ENCODE measurements around the gene CCDC3.
"Not testable (repeated sequence)": the region's sequence is repeated elsewhere in the genome, so short reads cannot be mapped to it uniquely, and the experiment has no call there.

Gene CCDC3

GRCh38 chr10:13036841-13037240, 35.3 kb upstream of the CCDC3 start:
- 97% methylated on average over 2 of the region's 4 CpGs for WGBS (ENCODE audit: insufficient coverage, insufficient read length)
- no peaks in the 10 kb centered on the region for H3K27me3 ChIP-seq (ENCODE audit: control insufficient read depth, insufficient read depth, low read length)
- H3K36me3 ChIP-seq (ENCODE audit: control insufficient read depth, insufficient read depth, low read length): no peaks in the 10 kb centered on the region
- DNase-seq (ENCODE audit: low read depth, low spot score): no peak
- no peaks in the 10 kb centered on the region for H3K9me3 ChIP-seq (ENCODE audit: control insufficient read depth, insufficient read depth, low read length)
- no peak overlapping the region for H3K27ac ChIP-seq (ENCODE audit: low read length)
- no peak overlapping the region for H3K4me3 ChIP-seq (ENCODE audit: low read length)
- no peaks in the 10 kb centered on the region for H3K4me1 ChIP-seq (ENCODE audit: control insufficient read depth, insufficient read depth, low read length)

- H3K36me3 ChIP-seq (ENCODE audit: control insufficient read depth, insufficient read depth, low read length); H3K9me3 ChIP-seq (ENCODE audit: control insufficient read depth, insufficient read depth, low read length); H3K4me3 ChIP-seq (ENCODE audit: low read length); H3K27me3 ChIP-seq (ENCODE audit: control insufficient read depth, insufficient read depth, low read length); DNase-seq (ENCODE audit: low read depth, low spot score); H3K4me1 ChIP-seq (ENCODE audit: control insufficient read depth, insufficient read depth, low read length); H3K27ac ChIP-seq (ENCODE audit: low read length): not testable (repeated sequence)
- no CpG with 5 or more reads among the region's 9 CpGs for WGBS (ENCODE audit: insufficient coverage, insufficient read length)
Measured at GRCh38 chr10:13035731-13036130, 34.2 kb upstream of the CCDC3 start.

DNA sequence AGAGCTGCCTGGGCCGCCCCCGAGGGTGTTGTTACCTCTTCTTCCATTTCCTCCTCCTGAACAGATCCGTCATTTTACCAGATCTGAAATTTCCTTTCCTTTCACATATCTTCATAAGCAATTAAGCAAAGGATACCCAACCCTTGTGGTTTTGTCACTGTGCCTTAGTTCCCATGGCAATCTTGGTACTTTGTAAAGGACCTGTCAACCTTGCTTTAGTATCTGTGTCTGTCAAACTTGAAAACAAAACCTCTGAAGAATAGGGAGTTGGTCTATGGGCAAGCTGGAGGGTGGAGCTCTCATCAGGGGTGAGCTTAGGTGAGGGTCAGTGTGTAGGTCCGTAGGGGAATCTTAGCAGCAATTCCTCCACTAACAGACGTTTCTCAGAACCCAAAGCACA, 25.4 kb upstream of the CCDC3 start:
- H3K4me1 ChIP-seq (ENCODE audit: control insufficient read depth, insufficient read depth, low read length): no peaks in the 10 kb centered on the region
- no peaks in the 10 kb centered on the region for H3K36me3 ChIP-seq (ENCODE audit: control insufficient read depth, insufficient read depth, low read length)
- H3K9me3 ChIP-seq (ENCODE audit: control insufficient read depth, insufficient read depth, low read length): no peaks in the 10 kb centered on the region
- no peak for DNase-seq (ENCODE audit: low read depth, low spot score)
- no peaks in the 10 kb centered on the region for H3K27me3 ChIP-seq (ENCODE audit: control insufficient read depth, insufficient read depth, low read length)
- H3K27ac ChIP-seq (ENCODE audit: low read length): no peak overlapping the region
- WGBS (ENCODE audit: insufficient coverage, insufficient read length): no CpG with 5 or more reads among the region's 5 CpGs
- H3K4me3 ChIP-seq (ENCODE audit: low read length): no peak overlapping the region

- Histone ChIP-seq H3K4me3 (ENCODE audit: low read length) (no peak overlapping the region), H3K27ac (ENCODE audit: low read length) (no peak overlapping the region), H3K4me1 (ENCODE audit: control insufficient read depth, insufficient read depth, low read length) (no peaks in the 10 kb centered on the region), H3K27me3 (ENCODE audit: control insufficient read depth, insufficient read depth, low read length) (no peaks in the 10 kb centered on the region), H3K36me3 (ENCODE audit: control insufficient read depth, insufficient read depth, low read length) (no peaks in the 10 kb centered on the region), H3K9me3 (ENCODE audit: control insufficient read depth, insufficient read depth, low read length) (no peaks in the 10 kb centered on the region)
- no CpG with 5 or more reads among the region's 2 CpGs for WGBS (ENCODE audit: insufficient coverage, insufficient read length)
- DNase-seq (ENCODE audit: low read depth, low spot score): no peak
Measured at GRCh38 chr10:13023754-13024153, 22.2 kb upstream of the CCDC3 start.

GRCh38 chr10:13019280-13019679, 17.8 kb upstream of the CCDC3 start:
- DNase-seq (ENCODE audit: low read depth, low spot score): no peak
- Histone ChIP-seq H3K36me3 (ENCODE audit: control insufficient read depth, insufficient read depth, low read length) (no peaks in the 10 kb centered on the region), H3K27me3 (ENCODE audit: control insufficient read depth, insufficient read depth, low read length) (no peaks in the 10 kb centered on the region), H3K4me1 (ENCODE audit: control insufficient read depth, insufficient read depth, low read length) (no peaks in the 10 kb centered on the region), H3K4me3 (ENCODE audit: low read length) (no peak overlapping the region), H3K27ac (ENCODE audit: low read length) (no peak overlapping the region), H3K9me3 (ENCODE audit: control insufficient read depth, insufficient read depth, low read length) (no peaks in the 10 kb centered on the region)
- 100% methylated on average over 1 of the region's 8 CpGs for WGBS (ENCODE audit: insufficient coverage, insufficient read length)

- DNase-seq (ENCODE audit: low read depth, low spot score): no peak
- H3K4me1 ChIP-seq (ENCODE audit: control insufficient read depth, insufficient read depth, low read length): no peaks in the 10 kb centered on the region
- no CpG with 5 or more reads among the region's 3 CpGs for WGBS (ENCODE audit: insufficient coverage, insufficient read length)
Measured at GRCh38 chr10:13018171-13018570, 16.7 kb upstream of the CCDC3 start.

GRCh38 chr10:13016886-13017285, 15.4 kb upstream of the CCDC3 start:
- no CpG with 5 or more reads among the region's 10 CpGs for WGBS (ENCODE audit: insufficient coverage, insufficient read length)
- H3K4me3 ChIP-seq (ENCODE audit: low read length): no peak overlapping the region
- no peak for DNase-seq (ENCODE audit: low read depth, low spot score)
- no peaks in the 10 kb centered on the region for H3K27me3 ChIP-seq (ENCODE audit: control insufficient read depth, insufficient read depth, low read length)
- no peaks in the 10 kb centered on the region for H3K4me1 ChIP-seq (ENCODE audit: control insufficient read depth, insufficient read depth, low read length)
- no peaks in the 10 kb centered on the region for H3K9me3 ChIP-seq (ENCODE audit: control insufficient read depth, insufficient read depth, low read length)
- H3K36me3 ChIP-seq (ENCODE audit: control insufficient read depth, insufficient read depth, low read length): no peaks in the 10 kb centered on the region
- H3K27ac ChIP-seq (ENCODE audit: low read length): no peak overlapping the region

More at GRCh38 chr10:13018171-13018570, 16.7 kb upstream of the CCDC3 start:
- H3K36me3 ChIP-seq (ENCODE audit: control insufficient read depth, insufficient read depth, low read length): no peaks in the 10 kb centered on the region
- no peaks in the 10 kb centered on the region for H3K9me3 ChIP-seq (ENCODE audit: control insufficient read depth, insufficient read depth, low read length)
- H3K27ac ChIP-seq (ENCODE audit: low read length): no peak overlapping the region
- H3K27me3 ChIP-seq (ENCODE audit: control insufficient read depth, insufficient read depth, low read length): no peaks in the 10 kb centered on the region
- H3K4me3 ChIP-seq (ENCODE audit: low read length): no peak overlapping the region

DNA sequence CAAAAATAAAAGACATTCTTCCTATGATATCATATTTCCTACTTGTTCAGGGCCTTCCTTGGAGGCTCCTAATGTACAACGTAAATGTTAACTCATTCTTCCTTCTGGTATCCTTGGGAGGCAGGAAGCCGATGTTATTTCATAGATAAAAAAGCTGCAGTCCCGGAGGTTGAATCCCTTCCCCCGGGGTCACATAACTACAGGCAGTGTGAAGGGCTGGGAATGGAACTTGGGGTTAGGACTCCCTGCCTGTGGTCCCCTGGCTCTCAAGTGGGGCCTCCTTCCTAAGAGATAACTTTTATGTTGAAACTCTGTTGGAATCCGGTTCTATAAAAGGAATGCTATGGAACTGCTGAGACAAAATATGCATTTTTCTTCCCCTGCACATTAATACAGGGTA, 14.9 kb upstream of the CCDC3 start:
- H3K9me3 ChIP-seq (ENCODE audit: control insufficient read depth, insufficient read depth, low read length): no peaks in the 10 kb centered on the region
- no peaks in the 10 kb centered on the region for H3K36me3 ChIP-seq (ENCODE audit: control insufficient read depth, insufficient read depth, low read length)
- no peak overlapping the region for H3K4me3 ChIP-seq (ENCODE audit: low read length)
- H3K4me1 ChIP-seq (ENCODE audit: control insufficient read depth, insufficient read depth, low read length): no peaks in the 10 kb centered on the region
- no peaks in the 10 kb centered on the region for H3K27me3 ChIP-seq (ENCODE audit: control insufficient read depth, insufficient read depth, low read length)
- H3K27ac ChIP-seq (ENCODE audit: low read length): no peak overlapping the region
- DNase-seq (ENCODE audit: low read depth, low spot score): no peak
- WGBS (ENCODE audit: insufficient coverage, insufficient read length): no CpG with 5 or more reads among the region's 5 CpGs

DNA sequence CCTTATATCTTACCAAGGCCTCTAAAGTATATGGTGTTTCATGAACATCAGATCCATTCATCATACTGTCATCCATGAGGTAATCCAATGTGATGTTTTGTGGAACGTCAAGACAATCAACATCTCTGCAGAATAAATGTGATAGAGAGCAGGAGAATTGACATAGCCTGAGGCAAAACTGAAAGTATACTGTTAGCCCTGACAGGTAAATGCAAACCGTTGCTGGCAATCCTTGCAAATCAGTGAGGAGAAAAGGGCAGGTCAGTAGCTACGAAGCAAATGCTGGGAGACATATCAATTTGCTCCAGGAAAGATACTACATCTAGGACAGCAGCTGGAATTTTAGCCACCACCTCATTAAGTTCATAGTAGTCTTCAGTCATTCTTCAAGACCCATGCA, 4.5 kb upstream of the CCDC3 start:
- no peaks in the 10 kb centered on the region for H3K9me3 ChIP-seq (ENCODE audit: control insufficient read depth, insufficient read depth, low read length)
- DNase-seq (ENCODE audit: low read depth, low spot score): no peak
- no peaks in the 10 kb centered on the region for H3K36me3 ChIP-seq (ENCODE audit: control insufficient read depth, insufficient read depth, low read length)
- no peak overlapping the region for H3K4me3 ChIP-seq (ENCODE audit: low read length)
- WGBS (ENCODE audit: insufficient coverage, insufficient read length): no CpG with 5 or more reads among the region's 3 CpGs
- no peak overlapping the region for H3K27ac ChIP-seq (ENCODE audit: low read length)
- H3K4me1 ChIP-seq (ENCODE audit: control insufficient read depth, insufficient read depth, low read length): no peaks in the 10 kb centered on the region
- H3K27me3 ChIP-seq (ENCODE audit: control insufficient read depth, insufficient read depth, low read length): peaks cover 7% of the 10 kb centered on the region; the same call in 1 of the 2 replicates

- no peak for DNase-seq (ENCODE audit: low read depth, low spot score)
Measured at GRCh38 chr10:13003759-13004158, 2.2 kb upstream of the CCDC3 start.

DNA sequence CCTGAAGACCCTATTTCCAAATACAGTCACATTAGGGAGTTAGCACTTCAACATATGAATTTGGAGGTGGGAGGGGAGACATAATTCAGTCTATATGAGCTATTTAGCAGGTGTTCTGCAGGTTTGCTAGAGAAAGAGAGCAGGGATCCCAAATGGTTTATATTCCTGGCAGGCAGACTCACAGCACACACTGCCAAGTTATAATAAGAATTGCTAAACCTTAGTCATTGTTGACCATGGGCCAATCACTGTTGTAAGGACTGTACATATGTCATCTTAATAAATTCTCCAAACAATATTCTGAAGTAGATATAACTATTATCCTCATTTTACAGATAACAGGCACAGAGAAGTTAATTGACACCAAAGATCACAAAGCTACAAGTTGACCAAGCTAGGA, 1.5 kb upstream of the CCDC3 start:
- DNase-seq (ENCODE audit: low read depth, low spot score): no peak
- Histone ChIP-seq H3K27me3 (ENCODE audit: control insufficient read depth, insufficient read depth, low read length) (peaks cover 14% of the 10 kb centered on the region; the same call in 1 of the 2 replicates), H3K4me3 (ENCODE audit: low read length) (no peak overlapping the region), H3K9me3 (ENCODE audit: control insufficient read depth, insufficient read depth, low read length) (no peaks in the 10 kb centered on the region), H3K27ac (ENCODE audit: low read length) (no peak overlapping the region), H3K4me1 (ENCODE audit: control insufficient read depth, insufficient read depth, low read length) (no peaks in the 10 kb centered on the region), H3K36me3 (ENCODE audit: control insufficient read depth, insufficient read depth, low read length) (no peaks in the 10 kb centered on the region)

More at GRCh38 chr10:13003759-13004158, 2.2 kb upstream of the CCDC3 start:
- no CpG with 5 or more reads among the region's 3 CpGs for WGBS (ENCODE audit: insufficient coverage, insufficient read length)
- Histone ChIP-seq H3K27ac (ENCODE audit: low read length) (no peak overlapping the region), H3K27me3 (ENCODE audit: control insufficient read depth, insufficient read depth, low read length) (peaks cover 14% of the 10 kb centered on the region; the same call in 1 of the 2 replicates), H3K4me1 (ENCODE audit: control insufficient read depth, insufficient read depth, low read length) (no peaks in the 10 kb centered on the region), H3K36me3 (ENCODE audit: control insufficient read depth, insufficient read depth, low read length) (no peaks in the 10 kb centered on the region), H3K4me3 (ENCODE audit: low read length) (no peak overlapping the region), H3K9me3 (ENCODE audit: control insufficient read depth, insufficient read depth, low read length) (no peaks in the 10 kb centered on the region)
